ENCODE measurements around the gene PURA. TPM values are rescaled to one million over a fixed set of nuclear protein-coding genes. Genes with fewer than 3 reads are reported as not detected.
A peak's percentile ranks its signal among the peaks of the same experiment; 100 is the strongest.

Gene PURA
- total and polyA plus RNA-seq, 10 donors = 2.8 to 36.2 (median 23.1) TPM

DNA sequence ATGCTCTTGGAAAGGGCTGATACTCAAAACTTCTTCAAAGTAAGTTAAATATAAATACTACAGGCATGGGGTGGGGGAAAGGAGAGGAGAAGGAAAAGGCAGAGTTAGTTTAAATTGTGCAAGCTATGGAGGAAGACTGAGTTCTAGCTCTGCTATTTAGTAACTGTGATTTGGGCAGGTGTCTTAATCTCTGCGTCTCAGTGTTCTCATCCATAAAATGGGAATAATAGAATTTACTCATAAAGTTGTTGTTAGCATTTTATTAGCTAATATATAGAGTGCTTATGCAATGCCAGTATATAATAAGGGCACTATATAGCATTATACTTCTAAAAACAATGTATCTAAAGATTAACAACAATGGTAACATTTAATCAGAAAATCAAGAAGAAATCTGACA is 12.7 kb upstream of the PURA start:
- 86 to 91% (median 89%) methylated on average over 1 of the region's 1 CpG for WGBS, 5 donors
- TF ChIP-seq, protein P1, sequence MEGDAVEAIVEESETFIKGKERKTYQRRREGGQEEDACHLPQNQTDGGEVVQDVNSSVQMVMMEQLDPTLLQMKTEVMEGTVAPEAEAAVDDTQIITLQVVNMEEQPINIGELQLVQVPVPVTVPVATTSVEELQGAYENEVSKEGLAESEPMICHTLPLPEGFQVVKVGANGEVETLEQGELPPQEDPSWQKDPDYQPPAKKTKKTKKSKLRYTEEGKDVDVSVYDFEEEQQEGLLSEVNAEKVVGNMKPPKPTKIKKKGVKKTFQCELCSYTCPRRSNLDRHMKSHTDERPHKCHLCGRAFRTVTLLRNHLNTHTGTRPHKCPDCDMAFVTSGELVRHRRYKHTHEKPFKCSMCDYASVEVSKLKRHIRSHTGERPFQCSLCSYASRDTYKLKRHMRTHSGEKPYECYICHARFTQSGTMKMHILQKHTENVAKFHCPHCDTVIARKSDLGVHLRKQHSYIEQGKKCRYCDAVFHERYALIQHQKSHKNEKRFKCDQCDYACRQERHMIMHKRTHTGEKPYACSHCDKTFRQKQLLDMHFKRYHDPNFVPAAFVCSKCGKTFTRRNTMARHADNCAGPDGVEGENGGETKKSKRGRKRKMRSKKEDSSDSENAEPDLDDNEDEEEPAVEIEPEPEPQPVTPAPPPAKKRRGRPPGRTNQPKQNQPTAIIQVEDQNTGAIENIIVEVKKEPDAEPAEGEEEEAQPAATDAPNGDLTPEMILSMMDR (IDR thresholded peaks at IDR 0.05 in 8 of 11, conservative IDR thresholded peaks at IDR 0.05 in 3 of 11) = no peak
- TF ChIP-seq POLR2A (IDR thresholded peaks at IDR 0.05) (no peak), POLR2AphosphoS5 (IDR thresholded peaks at IDR 0.05) (no peak)

DNA sequence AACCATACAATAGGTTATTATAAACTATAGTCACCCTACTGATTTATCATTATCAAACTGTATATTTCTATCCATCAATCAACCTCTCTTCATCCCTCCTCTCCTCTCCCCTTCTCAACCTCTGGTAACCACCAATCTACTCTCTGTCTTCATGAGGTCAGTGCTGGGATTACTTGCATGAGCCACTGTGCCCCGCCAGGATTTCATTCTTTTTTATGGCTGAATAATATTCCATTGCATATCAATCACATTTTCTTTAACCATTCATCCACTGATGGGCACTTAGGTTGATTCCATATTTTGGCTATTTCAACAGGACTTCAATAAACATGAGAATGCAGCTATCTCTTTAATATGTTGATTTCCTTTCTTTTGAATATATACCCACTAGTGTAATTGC is 10.8 kb upstream of the PURA start:
- no peak for DNase-seq
- Histone ChIP-seq H3K4me1 (peaks cover 9 to 22% (median 12%) of the 10 kb centered on the region in 6 donors), H3K36me3 (no peaks in the 10 kb centered on the region), H3K4me3 (no peak overlapping the region), H3K27ac (no peak overlapping the region), H3K9me3 (no peaks in the 10 kb centered on the region), H3K27me3 (replicated peaks in 1 of 7) (peaks cover 0 to 1% (median 0%) of the 10 kb centered on the region in 7 donors)
- 56 to 88% (median 65%) methylated on average over 1 of the region's 1 CpG for WGBS, 5 donors
- intact Hi-C loops (cut with DNase I; ENCODE audit: low total_unique reads) = no loop called here
- TF ChIP-seq POLR2AphosphoS5 (IDR thresholded peaks at IDR 0.05) = no peak
- TF ChIP-seq, protein P1 (IDR thresholded peaks at IDR 0.05 in 8 of 11, conservative IDR thresholded peaks at IDR 0.05 in 3 of 11) = no peak
- TF ChIP-seq POLR2A (IDR thresholded peaks at IDR 0.05) = no peak

More for the DNA sequence above, 12.7 kb upstream of the PURA start:
- H3K36me3 ChIP-seq = no peaks in the 10 kb centered on the region
- intact Hi-C loops (cut with DNase I; ENCODE audit: low total_unique reads) = no loop called here
- H3K4me1 ChIP-seq = peaks cover under 1 to 5% (median 2%) of the 10 kb centered on the region in 6 donors
- no peak overlapping the region for H3K27ac ChIP-seq
- no peaks in the 10 kb centered on the region for H3K27me3 ChIP-seq (replicated peaks in 1 of 7)
- H3K4me3 ChIP-seq = no peak overlapping the region
- DNase-seq = no peak
- H3K9me3 ChIP-seq = no peaks in the 10 kb centered on the region

GRCh38 chr5:140104100-140104499 is 9.8 kb upstream of the PURA start:
- Histone ChIP-seq H3K36me3 (no peaks in the 10 kb centered on the region), H3K27me3 (replicated peaks in 1 of 7) (peaks cover 0 to 11% (median 0%) of the 10 kb centered on the region in 7 donors), H3K4me3 (no peak overlapping the region), H3K27ac (no peak overlapping the region), H3K4me1 (peaks cover 13 to 31% (median 19%) of the 10 kb centered on the region in 6 donors), H3K9me3 (no peaks in the 10 kb centered on the region)
- WGBS, 5 donors = 64 to 74% (median 72%) methylated on average over 1 of the region's 1 CpG
- DNase-seq = no peak
- TF ChIP-seq POLR2AphosphoS5 (IDR thresholded peaks at IDR 0.05) = no peak
- no peak for TF ChIP-seq POLR2A (IDR thresholded peaks at IDR 0.05)
- intact Hi-C loops (cut with DNase I; ENCODE audit: low total_unique reads) = no loop called here

DNA sequence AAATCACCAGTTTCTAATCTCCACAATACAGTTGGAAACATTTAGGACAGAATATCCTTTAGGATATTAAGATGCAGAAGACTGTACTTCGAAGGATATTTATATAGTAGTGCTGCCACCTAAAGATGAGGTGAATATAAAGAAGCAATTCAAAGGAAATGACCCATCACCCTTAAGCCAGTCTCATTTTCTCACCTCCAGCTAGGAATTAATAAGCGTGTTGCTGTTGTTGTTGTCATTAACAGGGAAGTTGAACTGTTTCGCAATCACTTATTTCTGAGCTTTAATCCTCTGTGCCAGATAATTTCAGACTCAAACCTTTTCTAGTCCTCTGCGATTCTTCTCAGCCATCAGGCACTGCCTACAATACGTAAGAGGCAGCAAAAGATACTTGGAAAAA is 7.8 kb upstream of the PURA start:
- H3K27me3 ChIP-seq (replicated peaks in 1 of 7) = peaks cover 0 to 31% (median 0%) of the 10 kb centered on the region in 7 donors
- H3K4me3 ChIP-seq = no peak overlapping the region
- WGBS, 5 donors = 65 to 73% (median 67%) methylated on average over 5 of the region's 5 CpGs
- H3K9me3 ChIP-seq = no peaks in the 10 kb centered on the region
- no peak for DNase-seq
- peaks cover 19 to 47% (median 33%) of the 10 kb centered on the region in 6 donors for H3K4me1 ChIP-seq
- H3K27ac ChIP-seq = peak overlapping the region in 7 of 8 donors; percentile 96 to 99 (median 98)
- TF ChIP-seq POLR2A (IDR thresholded peaks at IDR 0.05) (no peak), POLR2AphosphoS5 (IDR thresholded peaks at IDR 0.05) (no peak)
- H3K36me3 ChIP-seq = no peaks in the 10 kb centered on the region
- intact Hi-C loops (cut with DNase I; ENCODE audit: low total_unique reads) = no loop called here

DNA sequence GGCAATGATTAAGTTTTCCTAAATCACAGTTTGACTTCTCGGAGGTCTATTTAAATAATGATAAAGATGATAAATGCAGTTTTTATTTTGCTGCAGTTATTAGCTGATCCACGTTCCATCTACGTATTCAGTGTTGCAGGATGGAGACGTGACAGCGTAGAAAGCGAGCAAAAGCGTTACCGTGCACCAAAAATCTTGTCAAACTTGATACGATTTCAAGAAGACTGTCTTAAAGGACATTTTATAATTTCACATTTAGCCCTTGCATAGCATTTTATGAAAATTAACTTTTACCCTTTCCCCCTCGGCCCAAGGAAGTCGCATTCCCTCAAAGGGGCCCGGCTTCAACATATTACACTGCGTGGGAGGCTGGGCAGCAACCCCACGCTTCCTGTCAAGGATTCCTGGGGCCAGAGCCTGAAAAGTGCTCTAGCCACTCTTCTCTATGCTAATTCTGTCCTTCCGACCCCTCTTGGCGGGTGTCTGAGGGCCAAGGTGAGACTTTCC is 7.1 kb upstream of the PURA start:
- WGBS, 5 donors = 45 to 49% (median 47%) methylated on average over 15 to 16 of the region's 16 CpGs
- Histone ChIP-seq H3K36me3 (no peaks in the 10 kb centered on the region), H3K27ac (peak overlapping the region; percentile 96 to 99 (median 98)), H3K27me3 (replicated peaks in 1 of 7) (peaks cover 0 to 37% (median 0%) of the 10 kb centered on the region in 7 donors), H3K4me3 (peak overlapping the region; percentile 52 to 86 (median 66)), H3K4me1 (peaks cover 25 to 55% (median 39%) of the 10 kb centered on the region in 6 donors), H3K9me3 (no peaks in the 10 kb centered on the region)
- no peak for DNase-seq
- intact Hi-C loops (cut with DNase I; ENCODE audit: low total_unique reads) = no loop called here
- TF ChIP-seq, protein P1 (IDR thresholded peaks at IDR 0.05 in 8 of 11, conservative IDR thresholded peaks at IDR 0.05 in 3 of 11) = no peak
- no peak for TF ChIP-seq POLR2A (IDR thresholded peaks at IDR 0.05)
- TF ChIP-seq POLR2AphosphoS5 (IDR thresholded peaks at IDR 0.05) = no peak

All from spleen (tissue), 11 donors.